ENCODE results near the gene SLCO4A1. TPM values are rescaled to one million over a fixed set of nuclear protein-coding genes. Genes with fewer than 3 reads are reported as not detected.
A peak's percentile ranks its signal among the peaks of the same experiment; 100 is the strongest.

The SLCO4A1 gene
- total RNA-seq, 1 experiment from 2014 or later, result 6.0 TPM

DNA sequence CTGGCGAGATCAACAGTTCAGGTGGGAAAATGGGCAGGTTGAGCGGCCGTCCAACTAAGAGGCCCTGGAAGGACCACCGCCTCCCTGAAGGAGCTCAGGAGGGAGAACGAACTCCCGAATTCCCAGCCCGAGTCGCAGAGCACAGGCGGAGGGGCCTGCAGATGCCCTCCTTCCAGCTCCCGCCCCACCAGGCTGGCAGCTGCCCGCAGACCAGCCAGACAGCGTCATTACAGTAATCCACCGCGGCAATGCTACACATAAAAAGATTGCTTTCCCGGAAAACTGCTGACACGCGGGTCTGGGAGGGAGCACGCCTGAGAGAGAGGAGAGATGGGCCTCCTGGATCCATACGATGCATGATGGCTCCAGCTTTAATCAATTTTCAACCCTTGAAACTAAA lies 30.5 kb upstream of the SLCO4A1 start:
- 0 out of 2 replicates have a peak, but pooled peaks cover 7% of the 10 kb centered on the region for H3K9me3 ChIP-seq (replicated peaks)
- H3K4me1 ChIP-seq (replicated peaks), result peaks cover 4% of the 10 kb centered on the region
- H3K4me3 ChIP-seq, result no peak overlapping the region
- no peak for DNase-seq (ENCODE audit: low read depth in 1 of 2, low spot score in 2 of 2)
- no peaks in the 10 kb centered on the region for H3K27me3 ChIP-seq (replicated peaks)
- no peak overlapping the region for H3K27ac ChIP-seq
- H3K36me3 ChIP-seq, result no peaks in the 10 kb centered on the region

GRCh38 chr20:62614085-62614960 lies 28.0 kb upstream of the SLCO4A1 start:
- no peaks in the 10 kb centered on the region for H3K36me3 ChIP-seq
- no peak overlapping the region for H3K27ac ChIP-seq
- no peaks in the 10 kb centered on the region for H3K27me3 ChIP-seq (replicated peaks)
- H3K4me1 ChIP-seq (replicated peaks), result peaks cover 29% of the 10 kb centered on the region
- no peak for DNase-seq (ENCODE audit: low read depth in 1 of 2, low spot score in 2 of 2)
- 0 out of 2 replicates have a peak, but pooled peaks cover 7% of the 10 kb centered on the region for H3K9me3 ChIP-seq (replicated peaks)
- H3K4me3 ChIP-seq, result no peak overlapping the region

- H3K27me3 ChIP-seq (replicated peaks), result no peaks in the 10 kb centered on the region
- H3K4me1 ChIP-seq (replicated peaks), result peaks cover 37% of the 10 kb centered on the region
- H3K4me3 ChIP-seq, result no peak overlapping the region
- H3K36me3 ChIP-seq, result no peaks in the 10 kb centered on the region
- H3K27ac ChIP-seq, result no peak overlapping the region
- H3K9me3 ChIP-seq (replicated peaks), result 0 out of 2 replicates have a peak, but pooled peaks cover 7% of the 10 kb centered on the region
- DNase-seq (ENCODE audit: low read depth in 1 of 2, low spot score in 2 of 2), result no peak
Measured at GRCh38 chr20:62614961-62615680, 27.2 kb upstream of the SLCO4A1 start.

DNA sequence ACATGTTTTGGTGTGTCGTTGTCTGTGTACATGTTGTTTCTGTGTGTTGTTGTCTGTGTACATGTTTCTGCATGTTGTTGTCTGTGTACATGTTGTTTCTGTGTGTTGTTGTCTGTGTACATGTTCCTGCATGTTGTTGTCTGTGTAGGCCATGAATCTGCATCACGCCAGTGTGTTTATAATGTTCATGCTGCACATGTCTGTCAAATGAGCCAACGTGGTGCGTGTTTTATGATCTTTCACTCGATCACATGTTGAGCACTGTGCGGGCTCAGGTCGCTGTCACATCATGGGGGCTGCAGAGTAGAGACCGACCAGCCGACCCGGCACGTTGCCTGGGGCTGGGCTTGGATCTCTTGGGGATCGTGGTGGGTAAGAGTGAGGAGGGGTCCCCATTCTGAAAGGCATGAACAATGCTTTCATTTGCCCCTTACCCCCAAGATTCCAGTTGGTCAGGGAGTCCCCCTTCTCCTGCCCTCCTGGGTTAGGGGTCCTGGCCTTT lies 26.5 kb upstream of the SLCO4A1 start:
- H3K9me3 ChIP-seq (replicated peaks), result 0 out of 2 replicates have a peak, but pooled peaks cover 4% of the 10 kb centered on the region
- no peak for DNase-seq (ENCODE audit: low read depth in 1 of 2, low spot score in 2 of 2)
- no peaks in the 10 kb centered on the region for H3K36me3 ChIP-seq
- H3K4me1 ChIP-seq (replicated peaks), result peaks cover 37% of the 10 kb centered on the region
- H3K27ac ChIP-seq, result no peak overlapping the region
- no peak overlapping the region for H3K4me3 ChIP-seq
- no peaks in the 10 kb centered on the region for H3K27me3 ChIP-seq (replicated peaks)

GRCh38 chr20:62616728-62617621 lies 25.3 kb upstream of the SLCO4A1 start:
- H3K4me3 ChIP-seq, result no peak overlapping the region
- H3K9me3 ChIP-seq (replicated peaks), result no peaks in the 10 kb centered on the region
- H3K27ac ChIP-seq, result peak overlapping the region; percentile 87
- peak; percentile 71 to 84 for DNase-seq (ENCODE audit: low read depth in 1 of 2, low spot score in 2 of 2)
- H3K4me1 ChIP-seq (replicated peaks), result peaks cover 45% of the 10 kb centered on the region
- no peaks in the 10 kb centered on the region for H3K36me3 ChIP-seq
- H3K27me3 ChIP-seq (replicated peaks), result no peaks in the 10 kb centered on the region

DNA sequence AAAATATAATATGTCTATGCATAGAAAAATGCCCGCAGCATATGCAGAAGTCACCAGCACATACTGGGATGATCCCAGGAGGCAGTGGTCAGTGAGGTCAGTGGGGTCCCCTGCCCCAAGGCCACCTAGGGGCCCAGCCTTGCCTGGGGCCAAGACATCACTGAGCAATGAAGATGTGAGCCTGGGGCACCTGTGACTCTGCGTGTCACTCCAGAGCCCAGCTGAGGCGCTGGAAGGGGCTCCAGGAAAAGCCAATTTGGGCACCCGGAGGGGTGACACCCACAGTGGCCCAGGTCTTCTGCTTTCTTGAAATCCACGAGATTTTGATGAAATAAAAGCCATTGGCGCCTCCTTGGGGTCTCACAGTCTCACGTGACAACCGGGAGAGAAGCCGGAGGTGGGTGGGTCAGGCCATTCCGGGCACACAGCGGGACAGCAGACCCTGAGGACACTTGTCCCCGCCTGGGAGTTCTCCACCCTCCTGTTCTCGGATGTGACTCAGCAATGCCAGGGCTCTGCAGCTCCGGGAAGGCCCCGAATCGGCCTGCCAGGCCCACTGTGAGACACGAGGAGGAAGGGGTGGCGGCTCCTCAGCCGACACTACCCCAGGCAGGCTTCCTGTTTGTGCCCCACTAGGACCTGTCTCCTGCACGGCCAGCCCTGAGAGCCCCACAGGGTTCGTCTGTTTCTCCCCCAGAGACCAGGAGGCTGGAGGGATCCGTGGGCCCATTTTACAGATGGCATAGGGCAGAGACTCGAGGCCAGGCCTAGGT lies 24.4 kb upstream of the SLCO4A1 start:
- Histone ChIP-seq H3K36me3 (no peaks in the 10 kb centered on the region), H3K27me3 (replicated peaks) (no peaks in the 10 kb centered on the region), H3K27ac (peak overlapping the region; percentile 87), H3K9me3 (replicated peaks) (no peaks in the 10 kb centered on the region), H3K4me1 (replicated peaks) (peaks cover 54% of the 10 kb centered on the region), H3K4me3 (no peak overlapping the region)
- DNase-seq (ENCODE audit: low read depth in 1 of 2, low spot score in 2 of 2), result peak; percentile 84 to 91

GRCh38 chr20:62618611-62619529 lies 23.4 kb upstream of the SLCO4A1 start:
- no peaks in the 10 kb centered on the region for H3K9me3 ChIP-seq (replicated peaks)
- DNase-seq (ENCODE audit: low read depth in 1 of 2, low spot score in 2 of 2), result peak; percentile 96 to 97
- H3K4me1 ChIP-seq (replicated peaks), result peaks cover 64% of the 10 kb centered on the region
- no peak overlapping the region for H3K4me3 ChIP-seq
- H3K27me3 ChIP-seq (replicated peaks), result no peaks in the 10 kb centered on the region
- H3K27ac ChIP-seq, result peak overlapping the region; percentile 87
- H3K36me3 ChIP-seq, result no peaks in the 10 kb centered on the region

DNA sequence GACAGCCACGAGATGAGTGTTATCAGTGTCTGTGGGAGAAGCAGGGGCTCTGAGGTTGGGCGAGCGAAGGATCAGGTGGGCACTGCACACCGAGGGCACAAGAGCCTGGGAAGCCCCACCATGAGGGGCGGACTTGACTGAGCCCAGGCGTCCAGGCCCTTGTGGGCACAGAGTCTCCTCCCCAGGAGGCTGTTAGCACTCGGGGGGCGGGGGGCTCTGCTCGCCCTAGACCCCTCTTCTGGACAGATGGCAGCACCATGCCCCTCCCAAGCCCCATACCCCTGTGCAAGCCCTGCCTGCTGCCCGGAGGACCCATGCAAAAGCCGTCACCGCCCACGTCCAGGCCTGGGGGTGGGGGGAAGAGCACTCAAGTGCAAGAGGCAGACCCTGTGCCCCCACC lies 21.7 kb upstream of the SLCO4A1 start:
- Histone ChIP-seq H3K9me3 (replicated peaks) (no peaks in the 10 kb centered on the region), H3K27ac (no peak overlapping the region; the same call in 1 of the 2 replicates), H3K36me3 (no peaks in the 10 kb centered on the region), H3K27me3 (replicated peaks) (no peaks in the 10 kb centered on the region), H3K4me3 (no peak overlapping the region), H3K4me1 (replicated peaks) (peaks cover 82% of the 10 kb centered on the region)
- no peak for DNase-seq (ENCODE audit: low read depth in 1 of 2, low spot score in 2 of 2)

GRCh38 chr20:62621251-62622110 lies 20.8 kb upstream of the SLCO4A1 start:
- Histone ChIP-seq H3K4me3 (no peak overlapping the region), H3K36me3 (no peaks in the 10 kb centered on the region), H3K27me3 (replicated peaks) (no peaks in the 10 kb centered on the region), H3K9me3 (replicated peaks) (no peaks in the 10 kb centered on the region), H3K4me1 (replicated peaks) (peaks cover 89% of the 10 kb centered on the region), H3K27ac (no peak overlapping the region)
- no peak for DNase-seq (ENCODE audit: low read depth in 1 of 2, low spot score in 2 of 2)

DNA sequence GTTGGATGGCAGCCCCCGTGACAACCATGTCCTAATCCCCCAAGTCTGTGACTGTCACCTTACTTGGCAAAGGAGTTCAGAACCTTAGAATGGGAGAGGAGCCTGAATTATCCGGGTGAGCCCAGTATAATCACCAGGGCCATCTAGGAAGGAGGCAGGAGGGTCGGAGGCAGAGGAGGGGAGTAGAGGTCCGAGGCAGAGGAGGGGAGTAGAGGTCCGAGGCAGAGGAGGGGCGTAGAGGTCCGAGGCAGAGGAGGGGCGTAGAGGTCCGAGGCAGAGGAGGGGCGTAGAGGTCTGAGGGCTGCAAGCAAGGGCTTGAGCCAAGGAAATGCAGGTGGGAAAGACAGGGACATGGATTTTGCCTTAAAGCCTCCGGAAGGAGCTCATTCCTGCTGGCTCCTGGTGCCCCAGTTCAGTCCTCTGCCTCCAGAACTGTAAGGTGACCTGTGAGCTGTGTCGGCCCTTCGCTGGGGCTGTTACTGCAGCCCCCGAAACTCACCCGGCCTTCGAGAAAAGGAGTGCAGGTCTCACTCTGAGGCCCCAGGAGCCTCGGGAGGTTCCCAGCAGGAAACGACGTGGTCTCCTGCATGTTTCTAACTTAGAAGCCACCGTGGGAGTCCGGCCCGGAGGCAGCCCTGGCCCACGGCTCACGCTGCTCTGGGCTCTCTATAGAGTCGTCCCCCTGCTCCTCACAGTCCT lies 20.0 kb upstream of the SLCO4A1 start:
- Histone ChIP-seq H3K27me3 (replicated peaks) (no peaks in the 10 kb centered on the region), H3K27ac (peak overlapping the region; percentile 89), H3K9me3 (replicated peaks) (no peaks in the 10 kb centered on the region), H3K36me3 (no peaks in the 10 kb centered on the region), H3K4me3 (no peak overlapping the region), H3K4me1 (replicated peaks) (peaks cover 89% of the 10 kb centered on the region)
- no peak for DNase-seq (ENCODE audit: low read depth in 1 of 2, low spot score in 2 of 2)

Measured in SJSA1 (cell line).